ENCODE measurements around the gene NCKAP5.
"Not testable (repeated sequence)": the region's sequence is repeated elsewhere in the genome, so short reads cannot be mapped to it uniquely, and the experiment has no call there.

Gene NCKAP5

GRCh38 chr2:132729522-132729921 is 838.7 kb downstream of the NCKAP5 start:
- no peak for DNase-seq

GRCh38 chr2:132726155-132726554 is 842.1 kb downstream of the NCKAP5 start:
- no peak for DNase-seq

GRCh38 chr2:132725748-132726147 is 842.5 kb downstream of the NCKAP5 start:
- no peak for DNase-seq

GRCh38 chr2:132725148-132725547 is 843.1 kb downstream of the NCKAP5 start:
- no peak for DNase-seq

- DNase-seq = no peak
These were observed 846.3 kb downstream of the NCKAP5 start for GRCh38 chr2:132721938-132722337.

- no peak for DNase-seq
These were observed 847.9 kb downstream of the NCKAP5 start for GRCh38 chr2:132720393-132720792.

- no peak for DNase-seq
These were observed 848.8 kb downstream of the NCKAP5 start for GRCh38 chr2:132719480-132719879.

GRCh38 chr2:132716954-132717353 is 851.3 kb downstream of the NCKAP5 start:
- DNase-seq = no peak

- DNase-seq = no peak
These were observed 852.6 kb downstream of the NCKAP5 start for GRCh38 chr2:132715386-132716351.

- DNase-seq = no peak
These were observed 864.9 kb downstream of the NCKAP5 start for GRCh38 chr2:132703396-132703795.

- DNase-seq = no peak
These were observed 866.5 kb downstream of the NCKAP5 start for GRCh38 chr2:132701810-132702209.

- DNase-seq = not testable (repeated sequence)
These were observed 868.5 kb downstream of the NCKAP5 start for GRCh38 chr2:132699802-132700201.

GRCh38 chr2:132698347-132698746 is 869.9 kb downstream of the NCKAP5 start:
- DNase-seq = not testable (repeated sequence)

- DNase-seq = no peak
These were observed 870.6 kb downstream of the NCKAP5 start for GRCh38 chr2:132697556-132698205.

- DNase-seq = no peak
These were observed 875.4 kb downstream of the NCKAP5 start for GRCh38 chr2:132692816-132693215.

GRCh38 chr2:132691556-132691955 is 876.7 kb downstream of the NCKAP5 start:
- DNase-seq = no peak

- DNase-seq = no peak
These were observed 877.5 kb downstream of the NCKAP5 start for GRCh38 chr2:132690664-132691303.

- DNase-seq = no peak
These were observed 886.5 kb downstream of the NCKAP5 start for GRCh38 chr2:132681766-132682165.

GRCh38 chr2:132680544-132680943 is 887.7 kb downstream of the NCKAP5 start:
- DNase-seq = no peak

- no peak for DNase-seq
These were observed 889.8 kb downstream of the NCKAP5 start for GRCh38 chr2:132678483-132678882.

GRCh38 chr2:132677661-132678060 is 890.6 kb downstream of the NCKAP5 start:
- DNase-seq = no peak

GRCh38 chr2:132676999-132677398 is 891.3 kb downstream of the NCKAP5 start:
- DNase-seq = peak in 1 of 2 experiments; percentile 29

- peak in 1 of 2 experiments; percentile 18 for DNase-seq
These were observed 897.0 kb downstream of the NCKAP5 start for GRCh38 chr2:132671151-132671835.
